H1 (cell line): Measurements from ENCODE around the gene MIEF2. TPM values are rescaled to one million over a fixed set of nuclear protein-coding genes. Genes with fewer than 3 reads are reported as not detected.

Experiments used
- CTCF ChIA-PET: fragments of 300-600 bp; sonication (Branson Sonifier 250); formaldehyde crosslinking; loops from one replicate; lab custom pipeline; 2021; ENCODE audit not compliant: partially characterized antibody; lab: Charles Lee
- POLR2A ChIA-PET: fragments of 300-600 bp; sonication (Branson Sonifier 250); formaldehyde crosslinking; loops from one replicate; lab custom pipeline; 2021; ENCODE audit warnings: inconsistent platforms; ENCODE audit not compliant: partially characterized antibody; lab: Charles Lee
- DNase-seq, 2 experiments: peaks; one replicate each; pipeline versions ENCODE4 v3.0.0 to v3.0.0-alpha.2; 2010 to 2022; ENCODE audit warnings: low spot score in 2 of 2, low read depth in 1 of 2, mixed read lengths in 1 of 2
- FAIRE-seq: peaks from 2 replicates; lab custom pipeline; 2011; peaks lifted over from hg19 to GRCh38; lab: Jason Lieb, UNC
- H2AFZ ChIP-seq: 2 replicates; pipeline ENCODE4 v1.8.1; 2012; ENCODE audit warnings: low read length, inconsistent platforms
- H2AK5ac ChIP-seq: 2 replicates; pipeline ENCODE4 v1.6.1; 2013; ENCODE audit warnings: low read depth, low read length
- H2BK120ac ChIP-seq: replicated peaks from 2 replicates; pipeline ENCODE3; 2013; ENCODE audit warnings: low read depth, low read length, inconsistent platforms
- H2BK12ac ChIP-seq: 2 replicates; pipeline ENCODE4 v1.6.1; 2013; ENCODE audit warnings: low read depth, low read length
- H2BK15ac ChIP-seq: 2 replicates; pipeline ENCODE4 v1.6.1; 2013; ENCODE audit warnings: low read length
- H2BK20ac ChIP-seq: 2 replicates; pipeline ENCODE4 v1.6.1; 2013; ENCODE audit warnings: low read length
- H2BK5ac ChIP-seq: 2 replicates; pipeline ENCODE4 v1.6.1; 2013; ENCODE audit warnings: low read depth, low read length
- H3K14ac ChIP-seq: 2 replicates; pipeline ENCODE4 v1.6.1; 2013; ENCODE audit warnings: inconsistent platforms; ENCODE audit not compliant: insufficient read length
- H3K18ac ChIP-seq: 2 replicates; pipeline ENCODE4 v1.6.1; 2013; ENCODE audit warnings: low read length; ENCODE audit errors: extremely low read depth
- H3K23ac ChIP-seq: 2 replicates; pipeline ENCODE4 v1.6.1; 2013; ENCODE audit warnings: inconsistent platforms; ENCODE audit not compliant: insufficient read length
- H3K23me2 ChIP-seq: 2 replicates; pipeline ENCODE4 v1.6.1; 2013; ENCODE audit warnings: low read depth, low read length
- H3K27ac ChIP-seq: 2 replicates; pipeline ENCODE4 v1.6.1; 2011; ENCODE audit warnings: low read depth, low read length, inconsistent platforms
- H3K27me3 ChIP-seq, 4 experiments: replicated peaks in 1 of 4; 1 replicate in 1 of 4; 2 replicates in 3 of 4; pipeline versions ENCODE4 v1.6.1 to v1.8.1; 2011 to 2013; ENCODE audit warnings: low read length in 3 of 4, mild to moderate bottlenecking in 3 of 4, inconsistent platforms in 2 of 4, mixed read lengths in 2 of 4, moderate library complexity in 1 of 4; ENCODE audit not compliant: control insufficient read depth in 3 of 4, insufficient read depth in 3 of 4; ENCODE audit errors: extremely low read depth in 1 of 4
- H3K36me3 ChIP-seq, 4 experiments: 2 replicates each; pipeline versions ENCODE4 v1.6.1 to v1.8.1; 2011 to 2013; ENCODE audit warnings: mild to moderate bottlenecking in 4 of 4, low read length in 3 of 4, moderate library complexity in 2 of 4, control low read depth in 1 of 4, inconsistent platforms in 1 of 4; ENCODE audit not compliant: insufficient read depth in 4 of 4, control insufficient read depth in 2 of 4
- H3K4ac ChIP-seq: replicated peaks from 2 replicates; pipeline ENCODE3; 2013; ENCODE audit warnings: low read length, low read depth, mixed read lengths, inconsistent platforms; ENCODE audit not compliant: insufficient read length
- H3K4me1 ChIP-seq, 4 experiments: replicated peaks in 1 of 4; 1 replicate in 1 of 4; 2 replicates in 3 of 4; pipeline versions ENCODE4 v1.6.1 to v1.8.1; 2011 to 2013; ENCODE audit warnings: low read length in 3 of 4, inconsistent platforms in 2 of 4, mixed read lengths in 1 of 4; ENCODE audit not compliant: insufficient read depth in 4 of 4, control insufficient read depth in 3 of 4
- H3K4me2 ChIP-seq, 2 experiments: 2 replicates each; pipeline versions ENCODE4 v1.6.1 to v1.8.1; 2011 to 2013; ENCODE audit warnings: low read depth in 2 of 2, low read length in 2 of 2, control low read depth in 1 of 2, inconsistent platforms in 1 of 2, mild to moderate bottlenecking in 1 of 2; ENCODE audit not compliant: insufficient read depth in 1 of 2
- H3K4me3 ChIP-seq, 4 experiments: fragments of 200-600, 300-600 bp in 1 of 4; sonication (generic), shearing (Covaris generic), sonication (Bioruptor Twin) in 1 of 4; 2 replicates each; pipeline versions ENCODE4 v1.5.1 to v1.8.1; 2011 to 2016; ENCODE audit warnings: low read length in 4 of 4, low read depth in 3 of 4, control low read depth in 2 of 4, inconsistent platforms in 2 of 4, mild to moderate bottlenecking in 2 of 4, mixed read lengths in 1 of 4, moderate library complexity in 1 of 4; ENCODE audit not compliant: insufficient read depth in 2 of 4; ENCODE audit errors: extremely low read depth in 1 of 4
- H3K56ac ChIP-seq: replicated peaks from 2 replicates; pipeline ENCODE3; 2013; ENCODE audit warnings: low read depth, mild to moderate bottlenecking, mixed read lengths, low read length, inconsistent platforms; ENCODE audit not compliant: insufficient read length
- H3K79me1 ChIP-seq: 2 replicates; pipeline ENCODE4 v1.6.1; 2013; ENCODE audit warnings: low read depth, low read length, control low read depth
- H3K79me2 ChIP-seq, 2 experiments: 2 replicates each; pipeline versions ENCODE4 v1.6.1 to v1.8.1; 2012 to 2013; ENCODE audit warnings: low read length in 2 of 2, mild to moderate bottlenecking in 2 of 2, inconsistent platforms in 1 of 2; ENCODE audit not compliant: insufficient read depth in 2 of 2, control insufficient read depth in 1 of 2
- H3K9ac ChIP-seq, 4 experiments: replicated peaks in 1 of 4; 1 replicate in 1 of 4; 2 replicates in 3 of 4; pipeline versions ENCODE4 v1.6.1 to v1.8.1; 2011 to 2013; ENCODE audit warnings: low read depth in 3 of 4, low read length in 3 of 4, control low read depth in 2 of 4, mild to moderate bottlenecking in 2 of 4, moderate library complexity in 2 of 4, inconsistent platforms in 1 of 4; ENCODE audit errors: extremely low read depth in 1 of 4
- H3K9me3 ChIP-seq, 2 experiments: 2 replicates each; pipeline versions ENCODE4 v1.6.1 to v1.8.1; 2012 to 2013; ENCODE audit warnings: mild to moderate bottlenecking in 2 of 2, moderate library complexity in 2 of 2, control low read depth in 1 of 2, inconsistent platforms in 1 of 2, low read depth in 1 of 2, low read length in 1 of 2, mixed read lengths in 1 of 2; ENCODE audit not compliant: insufficient read depth in 2 of 2
- H4K20me1 ChIP-seq, 2 experiments: replicated peaks in 1 of 2; 2 replicates each; pipeline versions ENCODE3 to v1.8.1; 2011 to 2013; ENCODE audit warnings: inconsistent platforms in 2 of 2, low read length in 2 of 2, mild to moderate bottlenecking in 1 of 2; ENCODE audit not compliant: insufficient read depth in 2 of 2, control insufficient read depth in 1 of 2
- H4K5ac ChIP-seq: 2 replicates; pipeline ENCODE4 v1.6.1; 2013; ENCODE audit warnings: low read length, low read depth, mixed read lengths, inconsistent platforms; ENCODE audit not compliant: insufficient read length
- H4K8ac ChIP-seq: 2 replicates; pipeline ENCODE4 v1.8.0; 2013; ENCODE audit warnings: mild to moderate bottlenecking, moderate library complexity, low read length, inconsistent platforms; ENCODE audit not compliant: insufficient read depth; ENCODE audit errors: extremely low read depth
- H4K91ac ChIP-seq: replicated peaks from 2 replicates; pipeline ENCODE3; 2013; ENCODE audit warnings: low read length, mixed read lengths, inconsistent platforms; ENCODE audit not compliant: insufficient read length
- CBX8 ChIP-seq: fragments of 300-800, 300-1000 bp; sonication (generic); IDR thresholded peaks from 2 replicates; pipeline ENCODE4 v1.7.1; 2016; ENCODE audit warnings: low read depth, low read length, borderline replicate concordance
- HDAC2 ChIP-seq, 2 experiments: fragments of 300-600 bp in 1 of 2; sonication (generic) in 1 of 2; IDR thresholded peaks; 2 replicates each; pipeline ENCODE4 v1.6.1; 2011 to 2012; ENCODE audit warnings: low read depth in 2 of 2, low read length in 2 of 2, mild to moderate bottlenecking in 2 of 2, moderate library complexity in 2 of 2, borderline replicate concordance in 1 of 2, inconsistent platforms in 1 of 2
- NRF1 ChIP-seq: IDR thresholded peaks from 2 replicates; pipeline ENCODE4 v1.6.1; 2011; ENCODE audit warnings: mild to moderate bottlenecking, low read depth, low read length, improper control_type of control experiment
- POLR2A ChIP-seq, 2 experiments: IDR thresholded peaks; 1 replicate in 1 of 2; 2 replicates in 1 of 2; pipeline ENCODE4 v1.6.1; 2011; ENCODE audit warnings: low read depth in 2 of 2, low read length in 2 of 2, mild to moderate bottlenecking in 2 of 2; ENCODE audit errors: control extremely low read depth in 1 of 2
- RAD21 ChIP-seq, 2 experiments: IDR thresholded peaks in 1 of 2; conservative IDR thresholded peaks in 1 of 2; 2 replicates each; pipeline ENCODE4 v1.6.1; 2011; ENCODE audit warnings: low read depth in 2 of 2, low read length in 2 of 2, improper control_type of control experiment in 1 of 2, inconsistent platforms in 1 of 2, mild to moderate bottlenecking in 1 of 2, moderate library complexity in 1 of 2
- RNF2 ChIP-seq: fragments of 200-900, 300-1000 bp; sonication (generic); IDR thresholded peaks from 2 replicates; pipeline ENCODE4 v1.7.1; 2016; ENCODE audit warnings: borderline replicate concordance, low read depth, mild to moderate bottlenecking, antibody characterized with exemption, low read length; ENCODE audit not compliant: poor library complexity, severe bottlenecking; ENCODE audit errors: missing control alignments
- RXRA ChIP-seq: IDR thresholded peaks from 2 replicates; pipeline ENCODE4 v1.6.1; 2011; ENCODE audit warnings: low read depth, mild to moderate bottlenecking, low read length, moderate library complexity; ENCODE audit not compliant: insufficient read depth
- SAP30 ChIP-seq: fragments of 300-600 bp; sonication (generic); IDR thresholded peaks from 2 replicates; pipeline ENCODE4 v1.7.1; 2012; ENCODE audit warnings: low read length, moderate library complexity, mild to moderate bottlenecking, inconsistent platforms; ENCODE audit not compliant: insufficient read depth, insufficient replicate concordance
- SIRT6 ChIP-seq: IDR thresholded peaks from one replicate; pipeline ENCODE4 v1.7.1; 2012; ENCODE audit warnings: low read length, inconsistent platforms
- TAF1 ChIP-seq: IDR thresholded peaks from 2 replicates; pipeline ENCODE4 v1.6.1; 2011; ENCODE audit warnings: mild to moderate bottlenecking, low read depth, low read length
- YY1 ChIP-seq: IDR thresholded peaks from 2 replicates; pipeline ENCODE4 v1.6.1; 2011; ENCODE audit warnings: low read depth, mild to moderate bottlenecking, low read length
- ZNF274 ChIP-seq: IDR thresholded peaks from 2 replicates; pipeline ENCODE4 v1.7.0; 2012; ENCODE audit warnings: low read length, borderline replicate concordance; ENCODE audit errors: extremely low read depth
- WGBS, 2 experiments: shearing (Covaris generic) in 1 of 2; methylation state at CpG; one replicate each; pipeline versions ENCODE4 v1.1.6 to v1.1.7; 2013 to 2015; ENCODE audit warnings: low lambda C conversion rate in 2 of 2, mixed read lengths in 2 of 2, inconsistent platforms in 1 of 2, low coverage in 1 of 2, missing lambda C conversion rate in 1 of 2; ENCODE audit not compliant: insufficient replicate concordance in 2 of 2, insufficient coverage in 1 of 2, insufficient read length in 1 of 2; ENCODE audit errors: extremely low coverage in 1 of 2, missing lambda C conversion rate in 1 of 2; 5-methylcytosine and 5-hydroxymethylcytosine counted together
- polyA plus RNA-seq, 7 experiments: library from polyadenylated mRNA; depleted of rRNA in 3 of 7; stranded (reverse) in 5 of 7; unstranded in 2 of 7; fragments of >200 nt in 5 of 7; fragments of 200-250 nt in 2 of 7; gene quantifications; 1 replicate in 5 of 7; 2 replicates in 1 of 7; 4 replicates in 1 of 7; pipeline versions ENCODE4 v1.2.1 to v1.2.3, GENCODE V29; 2011 to 2013; ENCODE audit warnings: missing spikeins in 2 of 7, mixed read lengths in 2 of 7
- total RNA-seq: library from RNA; stranded (reverse); fragmentation: NEBNext Ultra II Directional; extraction: Animal tissue kit (Norgen Biotek cat#: 25700); gene quantifications from 2 replicates; pipeline ENCODE4 v1.2.1, GENCODE V29; 2021

MIEF2 gene
- total and polyA plus RNA-seq, 2 of the 8 experiments (the other 6 are each of a cell fraction or from before 2014, with no cell fraction given), result 9.9 to 24.9 TPM

- DNase-seq, result no peak
- no peak for TF ChIP-seq ZNF274
- no peak for TF ChIP-seq RXRA
- TF ChIP-seq NRF1, result no peak
- TF ChIP-seq SIRT6, result no peak
- TF ChIP-seq RNF2, result no peak
- no peak for TF ChIP-seq HDAC2 (IDR thresholded peaks at IDR 0.05; ENCODE audit: borderline replicate concordance in 1 of 2, low read depth in 2 of 2, low read length in 2 of 2)
- no peak for TF ChIP-seq YY1
- no peak for TF ChIP-seq SAP30
- no peak for TF ChIP-seq CBX8
- TF ChIP-seq RAD21 (IDR thresholded peaks at IDR 0.05 in 1 of 2, conservative IDR thresholded peaks at IDR 0.05 in 1 of 2; ENCODE audit: low read depth in 2 of 2, low read length in 2 of 2), result no peak
- TF ChIP-seq TAF1, result no peak
- no peak for TF ChIP-seq POLR2A (IDR thresholded peaks at IDR 0.05; ENCODE audit: control extremely low read depth in 1 of 2, low read depth in 2 of 2, low read length in 2 of 2)
Measured at GRCh38 chr17:18218756-18219415, 41.6 kb upstream of the MIEF2 start.

More at GRCh38 chr17:18218756-18219415, 41.6 kb upstream of the MIEF2 start:
- no peak overlapping the region for H2BK15ac ChIP-seq
- H3K9me3 ChIP-seq, result no peaks in the 10 kb centered on the region
- H4K5ac ChIP-seq, result no peak overlapping the region
- no peaks in the 10 kb centered on the region for H3K36me3 ChIP-seq
- H2AFZ ChIP-seq, result no peak overlapping the region
- H3K56ac ChIP-seq, result no peak overlapping the region
- no peak overlapping the region for H3K14ac ChIP-seq
- H3K4me1 ChIP-seq, result peaks cover 0 to under 1% (median under 1%) of the 10 kb centered on the region in 4 experiments; a peak in 5 of 7 replicates
- H4K8ac ChIP-seq, result no peak overlapping the region
- ChIA-PET POLR2A (interaction anchor here (1.0 to 2.0 kb wide), 2 partner anchors 12 to 75 kb away, joined by 3 to 8 read pairs; no protein-coding TSS in a partner anchor), CTCF (interaction anchor here (0.6 to 11.4 kb wide), 13 partner anchors 9 to 128 kb away, joined by 3 to 76 read pairs (median 3); partner anchors contain the start of gene LLGL1)
- H3K79me1 ChIP-seq, result no peaks in the 10 kb centered on the region
- H3K23ac ChIP-seq, result no peak overlapping the region
- no peak overlapping the region for H2BK20ac ChIP-seq
- H3K4me3 ChIP-seq, result no peak overlapping the region
- H2BK120ac ChIP-seq, result no peak overlapping the region
- no peak overlapping the region for H3K4ac ChIP-seq
- no peaks in the 10 kb centered on the region for H4K20me1 ChIP-seq
- no peak for FAIRE-seq
- H3K23me2 ChIP-seq, result no peaks in the 10 kb centered on the region
- no peak overlapping the region for H3K9ac ChIP-seq
- H3K79me2 ChIP-seq, result no peaks in the 10 kb centered on the region
- 86% methylated on average over 4 of the region's 4 CpGs; no CpG with 5 or more reads in 1 of the 2 experiments for WGBS, 2 experiments
- H2BK5ac ChIP-seq, result no peak overlapping the region
- 0 out of 2 replicates have a peak overlapping the region, but pooled peaks have one; percentile 16 for H2AK5ac ChIP-seq
- H3K4me2 ChIP-seq, result no peak overlapping the region
- no peak overlapping the region for H4K91ac ChIP-seq
- H3K27me3 ChIP-seq, result no peaks in the 10 kb centered on the region
- H2BK12ac ChIP-seq, result no peak overlapping the region
- H3K18ac ChIP-seq, result no peak overlapping the region
- H3K27ac ChIP-seq, result no peak overlapping the region
